Measurements from ENCODE around the gene GAD1. TPM values are rescaled to one million over a fixed set of nuclear protein-coding genes. Genes with fewer than 3 reads are reported as not detected.
A peak's percentile ranks its signal among the peaks of the same experiment; 100 is the strongest.

GAD1 gene
- total RNA-seq, 1 experiment from 2014 or later, result 2.5 TPM

- TF ChIP-seq TEAD1 (CRISPR knock-in tag; IDR thresholded peaks at IDR 0.05), result no peak
- no peak for TF ChIP-seq PRDM15 (CRISPR knock-in tag; IDR thresholded peaks at IDR 0.05)
- no peak for TF ChIP-seq ZNF532 (CRISPR knock-in tag; IDR thresholded peaks at IDR 0.05; ENCODE audit: borderline replicate concordance)
- no peak for TF ChIP-seq TCF7 (CRISPR knock-in tag; IDR thresholded peaks at IDR 0.05; ENCODE audit: low read depth)
- no peak for TF ChIP-seq NFYB (CRISPR knock-in tag; conservative IDR thresholded peaks at IDR 0.05; ENCODE audit: low read depth)
- TF ChIP-seq E2F4 (CRISPR knock-in tag; IDR thresholded peaks at IDR 0.05; ENCODE audit: borderline replicate concordance, low read depth), result no peak
- TF ChIP-seq ZNF317 (CRISPR knock-in tag; IDR thresholded peaks at IDR 0.05; ENCODE audit: borderline replicate concordance, low read depth), result no peak
- no peak for TF ChIP-seq NR1H2 (CRISPR knock-in tag; IDR thresholded peaks at IDR 0.05)
- peak; percentile 93 for TF ChIP-seq MAX (CRISPR knock-in tag; IDR thresholded peaks at IDR 0.05)
- TF ChIP-seq PREB (CRISPR knock-in tag; IDR thresholded peaks at IDR 0.05; ENCODE audit: borderline replicate concordance), result no peak
- TF ChIP-seq ZBTB21 (CRISPR knock-in tag; IDR thresholded peaks at IDR 0.05; ENCODE audit: borderline replicate concordance), result no peak
- TF ChIP-seq MLX (CRISPR knock-in tag; IDR thresholded peaks at IDR 0.05), result no peak
- 0 out of 2 replicates have a peak, but pooled peaks have one; percentile 23 for TF ChIP-seq ZNF263 (CRISPR knock-in tag; IDR thresholded peaks at IDR 0.05; ENCODE audit: low read depth)
- TF ChIP-seq CREM (CRISPR knock-in tag; IDR thresholded peaks at IDR 0.05), result no peak
- TF ChIP-seq ZBTB43 (CRISPR knock-in tag; IDR thresholded peaks at IDR 0.05), result 0 out of 2 replicates have a peak, but pooled peaks have one; percentile 62
- TF ChIP-seq FOXK1 (CRISPR knock-in tag; IDR thresholded peaks at IDR 0.05), result peak; percentile 34; the same call in 1 of the 2 replicates
- TF ChIP-seq USF2 (CRISPR knock-in tag; IDR thresholded peaks at IDR 0.05), result peak; percentile 64
- no peak for TF ChIP-seq GTF2I (CRISPR knock-in tag; conservative IDR thresholded peaks at IDR 0.05)
- peak; percentile 75; the same call in 1 of the 2 replicates for TF ChIP-seq ZNF281 (CRISPR knock-in tag; IDR thresholded peaks at IDR 0.05)
Observed at GRCh38 chr2:170819680-170820664, 3.3 kb downstream of the GAD1 start (continued).

All from WTC11 (cell line).